DMS153 (cell line): ENCODE results near the gene SEPTIN12.
A peak's percentile ranks its signal among the peaks of the same experiment; 100 is the strongest.
"Not testable (repeated sequence)": the region's sequence is repeated elsewhere in the genome, so short reads cannot be mapped to it uniquely, and the experiment has no call there.

Source experiments
- DNase-seq: peaks from one replicate; lab custom pipeline; 2025; lab: John Stamatoyannopoulos, UW

SEPTIN12 gene

DNA sequence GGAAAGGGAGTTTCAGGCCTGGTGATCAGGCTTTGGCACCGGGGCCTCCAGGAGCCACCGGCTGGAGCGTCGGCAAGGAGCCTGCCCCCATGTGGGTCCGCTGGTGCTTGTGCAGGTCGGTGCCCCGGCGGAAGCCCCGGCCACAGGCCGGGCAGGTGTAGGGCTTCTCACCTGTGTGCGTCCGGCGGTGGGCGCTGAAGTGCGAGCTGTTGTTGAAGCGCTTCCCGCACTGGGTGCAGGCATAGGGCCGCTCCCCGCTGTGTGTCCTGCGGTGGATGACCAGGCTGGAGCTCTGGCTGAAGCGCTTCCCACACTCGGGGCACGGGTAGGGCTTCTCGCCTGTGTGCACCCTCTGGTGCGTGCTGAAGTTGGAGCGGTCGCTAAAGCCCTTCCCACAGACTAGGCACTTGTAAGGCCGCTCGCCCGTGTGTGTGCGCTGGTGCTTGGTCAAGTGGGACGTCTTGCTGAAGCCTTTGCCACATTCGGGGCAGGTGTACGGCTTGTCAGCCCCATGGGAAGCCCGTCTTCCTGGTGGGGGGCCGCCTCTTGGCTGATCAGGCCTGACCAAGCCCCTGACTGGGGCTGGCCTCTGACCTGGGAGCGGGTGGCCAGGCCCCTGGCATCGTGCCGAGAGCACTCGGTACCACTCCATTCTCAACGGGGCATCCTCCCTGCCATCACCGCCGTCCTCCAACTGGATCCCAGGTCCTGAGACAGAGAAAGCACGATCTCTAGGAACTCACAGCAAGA lies 35.6 kb downstream of the SEPTIN12 start:
- DNase-seq = no peak

- no peak for DNase-seq
Observed at GRCh38 chr16:4750896-4751295, 37.2 kb downstream of the SEPTIN12 start.

GRCh38 chr16:4749700-4750257 lies 38.4 kb downstream of the SEPTIN12 start:
- DNase-seq = no peak

GRCh38 chr16:4748682-4749411 lies 39.3 kb downstream of the SEPTIN12 start:
- DNase-seq = no peak

- no peak for DNase-seq
Observed at GRCh38 chr16:4747906-4748681, 40.1 kb downstream of the SEPTIN12 start.

DNA sequence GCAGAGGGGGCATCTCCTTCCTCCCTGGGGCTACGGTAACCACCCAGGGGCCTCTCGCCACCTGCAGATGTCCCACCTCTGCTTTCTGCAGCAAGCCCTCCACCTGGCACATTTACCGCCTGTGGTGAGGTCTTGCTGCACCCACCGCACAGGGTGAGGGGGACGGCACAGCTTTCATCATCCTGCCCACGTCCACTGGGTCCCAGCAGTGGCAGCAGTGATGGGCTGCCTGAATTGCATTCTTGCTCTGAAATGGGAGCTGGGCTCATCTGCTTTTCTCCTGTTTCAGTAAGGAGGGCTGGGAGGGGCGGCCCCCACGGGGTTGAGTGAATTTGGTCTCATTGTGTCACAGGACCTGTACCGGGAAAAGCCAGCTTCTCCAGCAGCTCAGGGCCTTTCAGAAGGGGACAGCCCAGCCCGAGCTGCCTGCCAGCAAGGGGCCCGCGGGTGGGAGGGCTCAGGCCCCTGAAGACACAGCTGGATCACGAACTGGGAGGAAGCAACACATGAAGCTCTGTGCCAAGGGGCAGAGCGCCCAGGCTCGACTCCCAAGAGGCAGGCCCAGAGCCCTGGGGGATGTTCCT lies 41.1 kb downstream of the SEPTIN12 start:
- no peak for DNase-seq

GRCh38 chr16:4746215-4746614 lies 41.9 kb downstream of the SEPTIN12 start:
- DNase-seq = no peak

- DNase-seq = no peak
Observed at GRCh38 chr16:4745274-4745569, 42.9 kb downstream of the SEPTIN12 start.

DNA sequence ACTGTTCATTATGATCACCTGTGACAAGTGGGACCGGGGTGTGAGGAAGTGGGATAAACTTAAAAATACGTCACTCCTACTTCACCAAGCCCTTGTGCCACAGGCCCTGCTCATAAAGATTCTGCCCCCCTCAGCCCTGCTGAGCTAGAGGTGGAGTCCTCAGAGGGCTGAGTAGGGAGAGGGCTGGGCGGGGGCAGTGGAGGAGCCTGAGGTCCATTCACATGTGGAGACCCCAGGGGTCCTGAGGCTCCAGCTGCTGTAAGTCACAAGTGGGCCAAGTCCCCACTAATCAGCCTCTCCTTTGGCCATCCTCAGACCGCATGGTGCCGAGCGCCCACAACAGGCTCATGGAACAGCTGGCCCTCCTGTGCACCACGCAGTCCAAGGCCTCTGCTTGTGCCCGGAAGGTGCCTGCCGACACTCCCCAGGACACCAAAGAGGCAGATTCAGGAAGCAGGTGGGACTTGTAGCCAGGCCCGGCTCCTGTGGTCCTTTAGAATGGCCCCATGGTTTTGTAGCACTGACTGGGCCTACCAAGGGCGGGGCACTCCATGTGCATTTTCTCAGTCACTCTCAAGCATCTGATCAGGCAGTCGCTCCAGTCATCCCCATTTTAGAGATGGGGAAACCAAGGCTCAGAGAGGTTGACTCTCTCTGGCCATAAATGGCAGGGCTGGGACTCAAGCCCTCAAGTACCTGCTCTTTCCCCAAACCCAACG lies 43.4 kb downstream of the SEPTIN12 start:
- no peak for DNase-seq

- DNase-seq = peak; percentile 5
Observed at GRCh38 chr16:4743226-4743878, 44.8 kb downstream of the SEPTIN12 start.

DNA sequence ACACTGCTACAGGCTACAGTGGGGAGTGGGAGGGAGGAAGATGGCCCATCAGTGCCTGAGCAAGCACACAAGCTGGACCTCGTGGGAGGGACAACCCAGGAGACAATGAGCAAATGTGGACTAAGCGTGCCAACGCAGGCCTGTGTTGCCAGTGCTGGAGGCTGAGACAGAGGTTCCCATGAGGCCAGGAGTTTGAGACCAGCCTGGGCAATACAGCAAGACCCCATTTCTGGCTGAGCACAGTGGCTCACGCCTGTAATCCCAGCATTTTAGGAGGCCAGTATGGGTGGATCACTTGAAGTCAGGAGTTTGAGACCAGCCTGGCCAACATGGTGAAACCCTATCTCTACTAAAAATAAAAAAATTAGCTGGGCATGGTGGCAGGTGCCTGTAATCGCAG lies 49.8 kb downstream of the SEPTIN12 start:
- not testable (repeated sequence) for DNase-seq

- DNase-seq = no peak
Observed at GRCh38 chr16:4737545-4737944, 50.6 kb downstream of the SEPTIN12 start.

- DNase-seq = no peak
Observed at GRCh38 chr16:4736546-4736945, 51.6 kb downstream of the SEPTIN12 start.

- peak; percentile 46 for DNase-seq
Observed at GRCh38 chr16:4734730-4735535, 53.2 kb downstream of the SEPTIN12 start.

DNA sequence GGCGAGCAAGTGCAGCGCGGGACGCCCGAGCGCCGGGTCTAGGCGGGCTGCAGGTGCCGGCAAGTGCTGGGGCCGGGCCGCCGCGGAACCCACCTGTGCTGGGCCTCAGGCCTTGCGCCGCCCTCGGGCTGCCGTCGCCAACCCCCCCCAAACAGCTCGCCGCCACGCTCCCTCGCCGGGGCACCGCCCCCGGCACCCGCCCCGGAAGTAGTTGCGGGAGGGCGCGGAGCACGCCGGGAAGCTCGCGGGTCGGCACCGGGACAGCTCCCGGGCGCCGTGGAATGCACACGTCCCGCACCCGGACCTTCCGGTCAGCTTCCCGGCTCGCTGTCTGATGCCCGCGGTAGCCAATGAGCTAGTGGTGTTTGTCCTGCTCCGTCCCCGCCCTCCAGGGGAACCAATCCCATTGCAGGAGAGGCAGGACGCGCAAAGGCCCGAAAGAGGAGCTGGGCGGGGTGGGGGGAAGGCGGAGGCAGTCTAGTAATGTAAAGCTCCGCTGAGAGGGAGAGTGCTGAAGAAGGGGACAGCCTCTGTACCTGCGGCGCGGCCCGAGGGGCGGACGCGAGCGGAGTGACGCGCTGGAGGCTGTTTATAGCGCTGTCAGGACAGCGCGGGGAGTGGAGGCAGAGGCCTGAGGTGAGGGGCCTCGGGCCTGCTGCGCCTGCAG lies 53.9 kb downstream of the SEPTIN12 start, which contains the start of the genes ANKS3 and DNAAF8:
Gene ANKS3, minus strand, starts transcription at position 209 of the 667 bp plus-strand sequence. CDS start 4,122 bp downstream, outside the sequence.
Gene DNAAF8, plus strand, starts transcription at position 475 of the 667 bp plus-strand sequence. CDS start 1,978 bp downstream, outside the sequence.
- peak; percentile 82 for DNase-seq

DNA sequence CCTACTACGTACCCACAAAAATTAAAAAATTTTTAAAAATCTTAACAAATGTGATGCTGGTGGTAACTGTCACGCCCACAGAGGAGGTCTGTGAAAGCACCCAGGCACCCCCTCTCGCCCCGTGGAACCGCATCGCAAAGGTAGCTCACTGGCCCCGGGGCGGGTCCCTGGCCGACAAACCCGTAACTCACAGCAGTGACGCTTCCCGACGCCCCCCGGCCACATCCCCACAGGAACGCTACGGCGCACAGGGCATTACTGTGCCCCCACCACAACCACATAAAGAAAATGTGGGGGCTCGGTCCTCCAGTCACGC lies 54.4 kb downstream of the SEPTIN12 start:
- DNase-seq = no peak

DNA sequence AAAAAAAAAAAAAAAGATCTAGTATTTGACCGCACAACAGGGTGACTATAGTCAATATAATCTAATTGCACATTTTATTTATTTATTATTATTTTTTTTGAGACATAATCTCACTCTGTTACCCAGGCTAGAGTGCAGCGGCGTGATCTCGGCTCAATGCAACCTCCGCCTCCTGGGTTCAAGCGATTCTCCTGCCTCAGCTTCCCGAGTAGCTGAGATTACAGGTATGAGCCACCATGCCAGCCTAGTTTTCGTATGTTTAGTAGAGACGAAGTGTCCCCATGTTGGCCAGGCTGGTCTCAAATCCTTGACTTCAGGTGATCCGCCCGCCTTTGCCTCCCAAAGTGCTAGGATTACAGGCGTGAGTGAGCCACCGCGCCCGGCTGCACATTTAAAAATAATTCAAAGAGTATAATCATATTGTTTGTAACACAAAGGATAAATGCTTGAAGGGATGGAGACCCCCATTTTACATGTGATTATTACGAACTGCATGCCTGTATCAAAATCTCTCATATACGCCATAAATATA lies 54.9 kb downstream of the SEPTIN12 start:
- no peak for DNase-seq

DNA sequence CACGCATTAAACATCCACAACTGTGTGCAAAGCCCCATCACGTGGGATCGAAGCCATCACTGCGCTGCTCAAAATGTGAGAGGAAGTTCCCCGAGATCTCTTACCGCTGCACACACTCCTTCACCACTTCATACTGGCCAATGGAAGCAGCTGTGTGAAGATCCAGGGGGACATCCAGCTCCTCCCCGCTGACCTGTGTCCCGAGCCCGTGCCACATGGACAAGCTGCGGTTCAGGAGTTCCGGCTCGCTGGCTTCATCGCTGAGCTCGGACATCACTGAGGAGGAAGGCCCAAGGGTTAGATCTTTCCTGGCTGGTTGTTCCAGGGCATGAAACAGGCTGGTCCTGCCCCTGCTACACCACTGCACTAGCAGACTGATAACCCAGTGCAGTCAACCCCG lies 58.3 kb downstream of the SEPTIN12 start:
- no peak for DNase-seq

GRCh38 chr16:4728676-4729075 lies 59.5 kb downstream of the SEPTIN12 start:
- DNase-seq = no peak
